ENCODE data around the gene KCNK3.
"Not testable (repeated sequence)": the region's sequence is repeated elsewhere in the genome, so short reads cannot be mapped to it uniquely, and the experiment has no call there.

DNA sequence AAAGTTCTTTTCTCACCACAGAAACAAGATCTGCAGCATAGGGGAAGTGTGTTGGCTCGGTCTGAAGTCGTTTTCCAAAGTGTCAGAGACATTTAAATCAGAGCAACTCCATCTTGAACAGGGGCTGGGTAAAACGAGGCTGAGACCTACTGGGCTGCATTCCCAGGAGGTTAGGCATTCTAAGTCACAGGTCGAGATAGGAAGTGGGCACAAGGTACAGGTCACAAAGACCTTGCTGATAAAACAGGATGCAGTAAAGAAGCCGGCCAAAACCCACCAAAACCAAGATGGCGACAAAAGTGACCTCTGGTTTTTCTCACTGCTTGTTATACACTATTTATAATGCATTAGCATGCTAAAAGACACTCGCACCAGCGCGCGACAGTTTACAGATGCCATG is 68.5 kb downstream of the KCNK3 start:
- TF ChIP-seq EZH2 (IDR thresholded peaks at IDR 0.05; ENCODE audit: insufficient read depth, poor library complexity, severe bottlenecking); EZH2phosphoT487 (IDR thresholded peaks at IDR 0.05; ENCODE audit: insufficient read depth, low read depth): not testable (repeated sequence)
